Activated CD4-positive, alpha-beta T cell treated with anti-CD3 and anti-CD28 coated beads for 24 hours (primary cell): ENCODE results near the gene TNFRSF6B.
"Not testable (repeated sequence)": the region's sequence is repeated elsewhere in the genome, so short reads cannot be mapped to it uniquely, and the experiment has no call there.

ENCODE experiments used
- DNase-seq, 2 donors: peaks; one replicate each; pipeline ENCODE4 v3.0.0-alpha.2; 2020; ENCODE audit warnings: low read depth in 2 of 2

TNFRSF6B gene

DNA sequence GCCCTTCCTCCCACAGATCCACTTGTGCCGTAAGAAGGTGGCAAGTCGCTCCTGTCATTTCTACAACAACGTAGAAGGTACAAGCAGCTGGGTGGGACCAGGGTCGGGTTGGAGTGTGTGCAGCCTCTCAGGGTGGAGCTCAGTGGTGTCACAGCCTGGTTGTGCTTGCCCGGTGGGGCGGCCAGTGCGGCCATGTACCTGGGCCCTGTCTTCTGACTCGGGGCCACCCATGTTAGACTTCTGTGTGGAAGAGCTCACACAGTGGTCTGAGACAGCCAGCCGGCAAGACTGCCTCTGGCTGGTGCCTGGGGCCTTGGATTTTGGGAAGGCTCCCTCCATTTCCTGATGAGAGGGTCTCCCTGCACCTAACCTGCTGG, 33.7 kb upstream of the TNFRSF6B start:
- no peak for DNase-seq

- DNase-seq: no peak
These were observed 33.0 kb upstream of the TNFRSF6B start for GRCh38 chr20:63663332-63664066.

DNA sequence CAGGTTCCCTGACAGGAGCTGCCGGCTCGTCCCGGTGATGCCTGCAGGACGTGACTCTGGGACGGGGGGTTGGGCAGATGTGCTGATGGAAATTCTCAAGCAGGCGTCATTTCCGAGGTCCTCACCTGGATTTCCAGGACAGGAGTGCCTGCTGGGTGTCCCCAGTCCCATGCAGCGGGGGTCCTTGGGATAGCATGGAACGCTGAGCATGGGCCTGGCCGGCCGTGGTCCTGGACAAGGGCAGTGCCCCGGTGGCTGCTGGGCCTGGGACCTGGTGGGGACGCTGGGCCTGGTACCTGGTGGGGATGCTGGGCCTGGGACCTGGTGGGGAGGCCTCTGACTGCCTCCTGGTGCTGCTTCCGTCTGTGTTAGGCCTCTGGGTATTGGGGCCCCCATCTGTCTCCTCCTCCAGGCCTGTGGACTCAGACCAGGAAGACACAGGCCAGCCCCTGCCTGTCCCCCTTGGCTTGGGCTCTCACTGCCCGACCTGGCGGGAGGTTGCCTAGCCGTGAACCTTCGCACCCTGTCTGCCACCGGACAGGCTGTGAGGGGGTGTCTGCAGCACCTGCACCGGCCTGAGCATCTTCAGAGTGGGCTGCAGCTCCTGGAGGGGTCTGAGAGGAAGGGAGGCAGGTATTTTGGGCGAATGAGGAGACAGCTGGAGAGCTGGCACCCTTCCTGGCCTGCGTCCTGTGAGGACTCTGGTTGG, 32.2 kb upstream of the TNFRSF6B start:
- no peak for DNase-seq

GRCh38 chr20:63664861-63665594, 31.4 kb upstream of the TNFRSF6B start:
- DNase-seq: no peak

GRCh38 chr20:63665708-63666107, 30.7 kb upstream of the TNFRSF6B start:
- DNase-seq: no peak

GRCh38 chr20:63667858-63668257, 28.6 kb upstream of the TNFRSF6B start:
- no peak for DNase-seq

DNA sequence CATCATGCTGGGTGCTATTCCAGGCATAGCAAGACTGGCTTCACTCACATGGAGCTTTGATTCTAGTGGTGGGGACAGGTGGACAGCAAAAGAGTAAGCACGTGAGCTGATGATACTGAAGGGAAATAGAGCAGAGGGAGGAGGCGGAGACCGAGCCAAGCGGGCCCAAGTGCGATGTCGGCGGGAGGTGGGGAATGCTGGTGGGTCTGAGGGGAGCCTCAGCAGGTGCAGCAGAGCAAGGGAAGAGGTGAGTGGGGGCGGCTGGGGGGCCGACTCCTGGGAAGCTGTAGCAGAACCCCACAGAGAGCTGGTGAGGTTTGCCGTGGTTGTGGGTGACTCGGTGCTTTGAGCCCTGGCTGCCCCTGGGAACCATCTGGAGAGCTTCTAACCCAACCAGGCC, 28.1 kb upstream of the TNFRSF6B start:
- no peak for DNase-seq

DNA sequence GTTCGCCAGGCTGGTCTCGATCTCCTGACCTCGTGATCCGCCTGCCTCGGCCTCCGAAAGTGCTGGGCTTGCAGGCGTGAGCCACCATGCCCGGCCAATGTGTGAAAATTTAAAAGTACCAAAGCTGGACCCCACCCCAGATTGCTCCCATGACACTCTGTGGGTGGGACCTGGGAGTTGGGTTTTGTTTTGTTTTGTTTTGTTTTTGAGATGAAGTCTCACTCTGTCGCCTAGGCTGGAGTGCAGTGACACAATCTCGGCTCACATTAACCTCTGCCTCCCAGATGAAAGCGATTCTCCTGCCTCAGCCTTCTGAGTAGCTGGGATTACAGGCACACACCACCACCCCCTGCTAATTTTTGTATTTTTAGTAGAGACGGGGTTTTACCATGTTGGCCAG, 24.8 kb upstream of the TNFRSF6B start:
- not testable (repeated sequence) for DNase-seq

DNA sequence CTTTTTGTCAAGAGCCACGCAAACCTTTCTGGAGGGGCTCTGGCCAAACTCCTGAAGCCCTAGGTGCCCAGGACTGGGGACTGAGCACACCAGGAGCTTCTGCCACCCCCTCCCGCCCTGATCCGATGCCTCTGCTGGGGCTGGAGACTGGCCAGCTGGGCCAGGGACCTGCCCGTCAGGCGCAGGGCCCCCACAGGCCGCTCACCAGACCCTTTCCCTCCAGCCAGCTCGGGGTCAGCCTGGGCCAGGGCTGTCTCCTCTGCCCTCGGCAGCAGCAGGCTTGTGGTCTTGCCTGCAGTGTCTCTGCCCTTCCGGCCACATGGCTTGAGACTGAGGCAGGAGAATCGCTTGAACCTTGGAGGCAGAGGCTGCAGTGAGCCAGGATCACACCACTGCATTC, 23.8 kb upstream of the TNFRSF6B start:
- DNase-seq: no peak

- DNase-seq: no peak
These were observed 22.5 kb upstream of the TNFRSF6B start for GRCh38 chr20:63673951-63674350.

DNA sequence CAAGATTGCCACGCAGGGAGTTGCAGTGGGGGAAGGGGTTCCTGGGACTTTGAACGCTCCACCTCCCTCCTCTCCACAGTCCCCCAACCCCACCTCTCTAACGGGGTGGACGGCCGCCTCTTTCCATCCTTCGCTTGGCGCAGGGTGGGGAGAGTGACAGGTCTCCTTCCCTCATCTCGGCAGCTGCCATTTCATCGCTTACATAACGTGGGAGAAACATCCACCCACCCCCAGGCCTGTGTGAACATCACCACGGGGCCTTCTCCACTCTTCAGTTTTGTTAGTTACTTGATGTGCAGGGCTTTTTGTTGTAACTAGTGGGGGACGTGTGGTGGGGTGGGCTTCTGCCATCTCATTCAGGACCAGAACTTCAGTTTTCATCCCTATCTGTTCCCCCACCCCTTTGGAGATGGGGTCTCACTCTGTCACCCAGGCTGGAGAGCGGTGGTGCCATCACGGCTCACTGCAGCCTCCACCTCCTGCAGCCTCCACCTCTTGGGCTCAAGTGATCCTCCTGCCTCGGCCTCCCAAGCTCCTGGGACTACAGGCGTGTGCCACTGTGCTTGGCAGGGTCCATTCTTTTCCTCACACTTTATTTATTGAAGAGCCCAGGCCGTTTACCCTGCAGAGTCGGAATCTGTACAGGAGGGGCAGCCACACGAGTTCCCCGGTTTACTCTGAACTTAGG, 20.6 kb upstream of the TNFRSF6B start:
- DNase-seq: no peak

- no peak for DNase-seq
These were observed 18.4 kb upstream of the TNFRSF6B start for GRCh38 chr20:63678071-63678470.

- no peak for DNase-seq
These were observed 17.6 kb upstream of the TNFRSF6B start for GRCh38 chr20:63678667-63679465.

DNA sequence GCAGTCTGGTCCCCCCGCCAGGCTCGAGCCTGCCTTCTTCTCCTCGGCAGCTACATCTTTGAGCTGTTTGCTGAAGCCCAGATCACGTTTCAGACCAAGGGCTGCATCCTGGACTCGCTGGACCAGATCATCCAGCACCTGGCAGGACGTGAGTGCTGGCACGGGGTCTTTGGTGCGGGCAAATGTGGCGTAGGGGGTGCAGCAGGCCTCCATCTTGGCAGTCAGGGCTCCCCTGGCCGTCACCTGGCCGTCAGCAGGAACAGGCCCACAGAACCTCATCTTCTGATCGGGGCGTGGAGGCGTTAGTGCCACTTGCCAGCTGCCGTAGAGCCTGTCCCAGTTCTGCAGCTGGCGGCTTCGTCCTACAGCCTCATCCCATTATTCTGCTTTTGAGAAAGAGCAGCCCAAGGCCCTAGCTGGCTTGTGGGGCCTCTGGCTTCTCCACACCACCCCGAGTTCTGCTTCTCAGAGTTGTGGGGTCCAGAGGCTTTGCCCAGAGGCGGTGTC, 16.6 kb upstream of the TNFRSF6B start:
- DNase-seq: no peak

DNA sequence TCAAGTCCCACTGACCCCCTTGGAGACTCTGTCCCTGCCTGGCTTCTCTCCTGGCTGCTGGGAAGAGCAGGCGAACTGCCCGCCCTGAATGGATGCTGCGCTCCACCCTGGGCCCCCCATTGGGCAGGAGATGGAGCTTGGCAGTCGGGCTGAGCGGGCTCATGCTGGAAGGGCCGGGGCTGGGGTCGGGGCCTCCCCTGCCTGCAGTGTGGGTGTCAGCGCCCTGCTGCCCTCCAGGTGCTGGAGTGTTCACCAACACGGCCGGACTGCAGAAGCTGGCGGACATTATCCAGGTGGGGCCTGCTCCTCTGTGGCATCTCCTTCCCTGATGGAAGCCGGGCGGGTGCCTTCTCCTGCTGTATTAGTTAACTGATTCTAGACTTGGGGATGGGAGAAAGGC, 16.0 kb upstream of the TNFRSF6B start:
- no peak for DNase-seq

- no peak for DNase-seq
These were observed 15.4 kb upstream of the TNFRSF6B start for GRCh38 chr20:63680857-63681608.

GRCh38 chr20:63681609-63682142, 14.8 kb upstream of the TNFRSF6B start:
- no peak for DNase-seq

DNA sequence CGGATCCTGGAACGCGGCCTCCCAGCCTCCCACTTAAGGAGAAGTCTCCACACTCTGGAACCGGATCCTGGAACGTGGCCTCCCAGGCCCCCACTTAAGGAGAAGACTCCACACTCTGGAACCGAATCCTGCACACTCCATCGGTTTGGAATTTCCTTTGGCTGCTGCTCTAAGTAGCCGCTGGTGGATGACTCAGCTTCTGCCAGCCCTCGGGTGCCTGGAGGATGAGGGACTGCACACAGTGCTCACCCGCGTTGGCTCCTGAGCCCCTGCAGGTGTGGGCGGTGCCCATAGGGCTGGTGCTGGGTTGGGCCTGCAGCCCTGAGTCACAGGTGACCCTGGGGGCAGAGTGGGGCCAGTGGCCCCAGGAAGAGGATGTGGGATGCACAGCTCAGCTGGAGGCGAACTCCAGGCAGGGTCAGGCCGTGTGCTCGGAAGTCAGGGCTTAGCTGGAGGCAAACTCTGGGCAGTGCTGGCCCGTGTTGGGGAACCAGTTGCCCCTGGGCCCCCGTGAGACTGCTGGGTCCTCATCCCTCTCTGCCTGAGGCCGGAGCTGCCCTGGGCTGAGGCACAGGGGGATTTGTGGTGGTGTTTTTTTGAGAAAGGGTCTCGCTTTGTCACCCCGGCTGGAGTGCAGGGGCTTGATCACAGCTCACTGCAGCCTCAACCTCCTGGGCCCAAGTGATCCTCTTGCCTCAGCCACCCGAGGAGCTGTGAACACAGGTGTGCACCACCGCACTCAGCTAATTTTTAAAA, 13.9 kb upstream of the TNFRSF6B start:
- DNase-seq: no peak

- no peak for DNase-seq
These were observed 11.0 kb upstream of the TNFRSF6B start for GRCh38 chr20:63685269-63686026.
